ENCODE measurements around the gene C22orf23. TPM values are rescaled to one million over a fixed set of nuclear protein-coding genes. Genes with fewer than 3 reads are reported as not detected.

The C22orf23 gene
- total and polyA plus RNA-seq, 2 of the 13 experiments (the other 11 are each of a cell fraction or from before 2014, with no cell fraction given) = 0.21 to 0.24 TPM

DNA sequence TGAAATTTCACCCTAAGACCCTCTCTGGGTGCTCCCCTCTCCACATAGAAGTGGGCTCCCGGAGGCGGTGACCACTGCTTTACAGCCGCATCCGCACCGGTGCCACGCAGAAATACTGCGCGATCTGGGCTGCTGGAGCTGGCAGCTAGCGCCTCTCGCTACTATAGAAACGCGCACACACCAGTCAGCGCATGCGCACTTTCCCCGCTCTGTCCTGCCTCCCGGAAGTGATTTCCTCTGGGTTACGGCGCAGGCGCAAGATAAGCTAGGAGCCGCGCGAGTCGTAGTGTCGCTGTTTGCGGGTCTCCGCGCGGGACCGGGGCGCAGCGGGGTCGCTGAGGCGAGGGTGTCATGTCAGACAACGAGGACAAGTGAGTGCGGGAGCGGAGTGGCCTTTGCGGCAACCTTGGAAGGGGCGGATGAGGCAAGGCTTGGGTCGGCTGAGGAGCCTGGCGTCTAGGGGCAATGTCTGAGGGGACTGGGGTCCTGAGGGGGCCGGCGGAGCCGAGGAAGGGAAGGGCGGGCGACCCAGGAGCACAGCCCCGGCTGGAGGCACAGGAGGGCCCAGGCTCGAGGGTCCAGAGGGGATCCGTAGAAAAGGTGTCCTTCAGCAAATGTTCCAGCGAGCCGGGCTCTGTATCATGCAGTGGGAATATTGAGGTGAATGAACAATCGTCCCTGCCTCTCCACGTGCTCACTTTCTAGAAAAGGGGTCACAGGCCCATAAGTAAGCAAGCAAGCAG is at the start of gene C22orf23, which contains the start of gene POLR2F (continued):
- TF ChIP-seq ZNF503 (CRISPR knock-in tag; IDR thresholded peaks at IDR 0.05) (no peak), U2AF1 (optimal IDR thresholded peaks at IDR 0.05; ENCODE audit: low read depth, low read length) (no peak), MLXIP (CRISPR knock-in tag; IDR thresholded peaks at IDR 0.05; ENCODE audit: borderline replicate concordance) (no peak), ATF7-NPFF (CRISPR knock-in tag; IDR thresholded peaks at IDR 0.05; ENCODE audit: low read depth) (no peak; the same call in 1 of the 2 replicates), RORA (CRISPR knock-in tag; IDR thresholded peaks at IDR 0.05) (no peak), ZNF549 (CRISPR knock-in tag; IDR thresholded peaks at IDR 0.05) (no peak), HOXD1 (CRISPR knock-in tag; IDR thresholded peaks at IDR 0.05) (peak; percentile 54; the same call in 1 of the 2 replicates), TAF15 (IDR thresholded peaks at IDR 0.05; ENCODE audit: low read depth, low read length, poor library complexity, severe bottlenecking) (no peak), ZNF430 (CRISPR knock-in tag; IDR thresholded peaks at IDR 0.05) (peak; percentile 78), SMAD9 (CRISPR knock-in tag; IDR thresholded peaks at IDR 0.05) (0 out of 2 replicates have a peak, but pooled peaks have one; percentile 77), ZNF251 (CRISPR knock-in tag; IDR thresholded peaks at IDR 0.05) (no peak)
- TF ChIP-seq, protein P1, sequence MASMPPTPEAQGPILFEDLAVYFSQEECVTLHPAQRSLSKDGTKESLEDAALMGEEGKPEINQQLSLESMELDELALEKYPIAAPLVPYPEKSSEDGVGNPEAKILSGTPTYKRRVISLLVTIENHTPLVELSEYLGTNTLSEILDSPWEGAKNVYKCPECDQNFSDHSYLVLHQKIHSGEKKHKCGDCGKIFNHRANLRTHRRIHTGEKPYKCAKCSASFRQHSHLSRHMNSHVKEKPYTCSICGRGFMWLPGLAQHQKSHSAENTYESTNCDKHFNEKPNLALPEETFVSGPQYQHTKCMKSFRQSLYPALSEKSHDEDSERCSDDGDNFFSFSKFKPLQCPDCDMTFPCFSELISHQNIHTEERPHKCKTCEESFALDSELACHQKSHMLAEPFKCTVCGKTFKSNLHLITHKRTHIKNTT (CRISPR knock-in tag; IDR thresholded peaks at IDR 0.05) = no peak
- TF ChIP-seq, protein P2, sequence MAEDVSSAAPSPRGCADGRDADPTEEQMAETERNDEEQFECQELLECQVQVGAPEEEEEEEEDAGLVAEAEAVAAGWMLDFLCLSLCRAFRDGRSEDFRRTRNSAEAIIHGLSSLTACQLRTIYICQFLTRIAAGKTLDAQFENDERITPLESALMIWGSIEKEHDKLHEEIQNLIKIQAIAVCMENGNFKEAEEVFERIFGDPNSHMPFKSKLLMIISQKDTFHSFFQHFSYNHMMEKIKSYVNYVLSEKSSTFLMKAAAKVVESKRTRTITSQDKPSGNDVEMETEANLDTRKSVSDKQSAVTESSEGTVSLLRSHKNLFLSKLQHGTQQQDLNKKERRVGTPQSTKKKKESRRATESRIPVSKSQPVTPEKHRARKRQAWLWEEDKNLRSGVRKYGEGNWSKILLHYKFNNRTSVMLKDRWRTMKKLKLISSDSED (CRISPR knock-in tag; IDR thresholded peaks at IDR 0.05) = no peak
- TF ChIP-seq, protein P3, sequence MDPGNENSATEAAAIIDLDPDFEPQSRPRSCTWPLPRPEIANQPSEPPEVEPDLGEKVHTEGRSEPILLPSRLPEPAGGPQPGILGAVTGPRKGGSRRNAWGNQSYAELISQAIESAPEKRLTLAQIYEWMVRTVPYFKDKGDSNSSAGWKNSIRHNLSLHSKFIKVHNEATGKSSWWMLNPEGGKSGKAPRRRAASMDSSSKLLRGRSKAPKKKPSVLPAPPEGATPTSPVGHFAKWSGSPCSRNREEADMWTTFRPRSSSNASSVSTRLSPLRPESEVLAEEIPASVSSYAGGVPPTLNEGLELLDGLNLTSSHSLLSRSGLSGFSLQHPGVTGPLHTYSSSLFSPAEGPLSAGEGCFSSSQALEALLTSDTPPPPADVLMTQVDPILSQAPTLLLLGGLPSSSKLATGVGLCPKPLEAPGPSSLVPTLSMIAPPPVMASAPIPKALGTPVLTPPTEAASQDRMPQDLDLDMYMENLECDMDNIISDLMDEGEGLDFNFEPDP (CRISPR knock-in tag; conservative IDR thresholded peaks at IDR 0.05) = no peak
- TF ChIP-seq, protein P4, sequence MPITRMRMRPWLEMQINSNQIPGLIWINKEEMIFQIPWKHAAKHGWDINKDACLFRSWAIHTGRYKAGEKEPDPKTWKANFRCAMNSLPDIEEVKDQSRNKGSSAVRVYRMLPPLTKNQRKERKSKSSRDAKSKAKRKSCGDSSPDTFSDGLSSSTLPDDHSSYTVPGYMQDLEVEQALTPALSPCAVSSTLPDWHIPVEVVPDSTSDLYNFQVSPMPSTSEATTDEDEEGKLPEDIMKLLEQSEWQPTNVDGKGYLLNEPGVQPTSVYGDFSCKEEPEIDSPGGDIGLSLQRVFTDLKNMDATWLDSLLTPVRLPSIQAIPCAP (CRISPR knock-in tag; IDR thresholded peaks at IDR 0.05; ENCODE audit: low read depth) = no peak
- TF ChIP-seq, protein P5, sequence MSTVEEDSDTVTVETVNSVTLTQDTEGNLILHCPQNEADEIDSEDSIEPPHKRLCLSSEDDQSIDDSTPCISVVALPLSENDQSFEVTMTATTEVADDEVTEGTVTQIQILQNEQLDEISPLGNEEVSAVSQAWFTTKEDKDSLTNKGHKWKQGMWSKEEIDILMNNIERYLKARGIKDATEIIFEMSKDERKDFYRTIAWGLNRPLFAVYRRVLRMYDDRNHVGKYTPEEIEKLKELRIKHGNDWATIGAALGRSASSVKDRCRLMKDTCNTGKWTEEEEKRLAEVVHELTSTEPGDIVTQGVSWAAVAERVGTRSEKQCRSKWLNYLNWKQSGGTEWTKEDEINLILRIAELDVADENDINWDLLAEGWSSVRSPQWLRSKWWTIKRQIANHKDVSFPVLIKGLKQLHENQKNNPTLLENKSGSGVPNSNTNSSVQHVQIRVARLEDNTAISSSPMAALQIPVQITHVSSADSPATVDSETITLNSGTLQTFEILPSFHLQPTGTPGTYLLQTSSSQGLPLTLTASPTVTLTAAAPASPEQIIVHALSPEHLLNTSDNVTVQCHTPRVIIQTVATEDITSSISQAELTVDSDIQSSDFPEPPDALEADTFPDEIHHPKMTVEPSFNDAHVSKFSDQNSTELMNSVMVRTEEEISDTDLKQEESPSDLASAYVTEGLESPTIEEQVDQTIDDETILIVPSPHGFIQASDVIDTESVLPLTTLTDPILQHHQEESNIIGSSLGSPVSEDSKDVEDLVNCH (CRISPR knock-in tag; IDR thresholded peaks at IDR 0.05) = no peak

Data from HepG2 (cell line).